Measurements from ENCODE around the gene RPGRIP1L. TPM values are rescaled to one million over a fixed set of nuclear protein-coding genes. Genes with fewer than 3 reads are reported as not detected.

Gene RPGRIP1L
- total RNA-seq, 1 donor from 2014 or later = 10.8 TPM

DNA sequence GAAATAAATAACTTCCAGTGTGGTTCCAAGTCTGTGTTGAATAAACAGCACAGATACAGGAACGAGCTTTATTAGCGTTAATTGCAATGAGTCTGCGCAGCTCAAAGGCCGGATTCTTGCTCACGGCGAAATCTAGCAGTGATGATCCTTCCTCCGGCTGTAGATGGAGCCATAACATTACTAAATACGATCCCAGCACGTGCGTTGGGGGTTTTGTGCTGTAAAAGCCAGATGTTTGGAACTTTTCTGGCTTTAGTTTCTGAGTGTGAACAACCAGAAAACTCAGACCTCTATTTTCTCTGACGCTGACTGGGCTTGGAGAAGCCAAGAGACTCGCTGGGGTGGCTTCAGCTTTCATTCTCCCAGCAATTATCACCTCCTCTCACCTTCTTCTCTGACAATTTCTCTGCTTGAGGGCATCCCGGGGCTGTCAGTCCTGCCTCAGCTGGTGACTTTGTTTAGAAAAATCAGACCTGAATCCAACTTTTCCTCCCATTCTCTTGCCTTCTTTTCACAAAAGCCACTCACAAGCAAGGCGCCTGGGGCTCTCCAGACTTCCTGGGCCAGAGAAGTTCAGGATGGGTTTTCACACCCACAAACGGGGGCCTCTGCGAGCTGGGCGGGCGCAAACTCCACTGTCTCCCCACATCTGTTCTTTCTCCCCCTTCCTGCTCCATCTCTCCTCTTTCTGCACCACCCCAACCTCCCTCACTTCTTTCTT lies 153.5 kb downstream of the RPGRIP1L start:
- Mint-ChIP-seq H3K36me3 (ENCODE audit: low read depth) (no peaks in the 10 kb centered on the region), H3K4me1 (ENCODE audit: low read depth) (peaks cover 15% of the 10 kb centered on the region), H3K27ac (ENCODE audit: unreplicated experiment) (no peak overlapping the region), H3K27me3 (ENCODE audit: low read depth) (peaks cover 30% of the 10 kb centered on the region), H3K4me3 (ENCODE audit: unreplicated experiment) (peak overlapping the region; percentile 46), H3K9me3 (ENCODE audit: low read depth) (no peaks in the 10 kb centered on the region)
- TF ChIP-seq CTCF (IDR thresholded peaks at IDR 0.05) = peak; percentile 96
- DNase-seq (ENCODE audit: low spot score) = no peak

Other genes starting within 250 kb of the RPGRIP1L start
- 33.2 to 42.1 TPM (median 36.1 TPM) in 3 replicates for gene AKTIP, start 200.7 kb downstream of the RPGRIP1L start, total RNA-seq
- 85.7 to 139 TPM (median 89.4 TPM) in 3 replicates for gene FTO, start 297 bp upstream of the RPGRIP1L start, total RNA-seq

Data from chondrocyte (in vitro differentiated cells).